ENCODE measurements around the gene ASRGL1.

GRCh38 chr11:62399172-62399877 is 62.1 kb downstream of the ASRGL1 start:
- TF ChIP-seq CTCF (IDR thresholded peaks at IDR 0.05), result no peak
- no peak for TF ChIP-seq POLR2A (IDR thresholded peaks at IDR 0.05)
